Parathyroid adenoma (tissue), 2 donors: ENCODE data around the gene SRSF2.

ENCODE experiments used
- H2AFZ ChIP-seq: fragments of 300-600 bp; sonication (generic); one replicate; pipeline ENCODE4 v1.7.0; 2017; ENCODE audit warnings: antibody characterized with exemption, mild to moderate bottlenecking
- H3K27ac ChIP-seq: fragments of 300-600 bp; sonication (generic); one replicate; pipeline ENCODE4 v1.7.0; 2017
- H3K27me3 ChIP-seq: fragments of 300-600 bp; sonication (generic); one replicate; pipeline ENCODE4 v1.7.0; 2017; ENCODE audit warnings: low read length; ENCODE audit not compliant: control insufficient read depth, insufficient read depth
- H3K36me3 ChIP-seq: fragments of 300-600 bp; sonication (generic); one replicate; pipeline ENCODE4 v1.7.0; 2017; ENCODE audit warnings: low read length; ENCODE audit not compliant: control insufficient read depth, insufficient read depth
- H3K4me1 ChIP-seq: fragments of 300-600 bp; sonication (generic); one replicate; pipeline ENCODE4 v1.7.0; 2017; ENCODE audit warnings: control low read depth
- H3K4me2 ChIP-seq: fragments of 300-600 bp; sonication (generic); one replicate; pipeline ENCODE4 v1.7.0; 2017; ENCODE audit warnings: low read length
- H3K4me3 ChIP-seq: fragments of 300-600 bp; sonication (generic); one replicate; pipeline ENCODE4 v1.7.0; 2017; ENCODE audit warnings: low read depth, low read length
- H3K79me2 ChIP-seq: fragments of 300-600 bp; sonication (generic); one replicate; pipeline ENCODE4 v1.7.0; 2017; ENCODE audit warnings: control low read depth
- H3K9ac ChIP-seq: fragments of 300-600 bp; sonication (generic); one replicate; pipeline ENCODE4 v1.7.0; 2017; ENCODE audit warnings: mild to moderate bottlenecking
- H3K9me3 ChIP-seq: fragments of 300-600 bp; sonication (generic); one replicate; pipeline ENCODE4 v1.7.0; 2017; ENCODE audit warnings: low read length; ENCODE audit not compliant: control insufficient read depth
- TF ChIP-seq, protein P1 (sequence below): fragments of 300-600 bp; sonication (generic); IDR thresholded peaks from one replicate; pipeline ENCODE4 v1.7.0; 2017; ENCODE audit warnings: antibody characterized with exemption, mild to moderate bottlenecking
- donor health status: primary hyperparathyroidism.

The SRSF2 gene

DNA sequence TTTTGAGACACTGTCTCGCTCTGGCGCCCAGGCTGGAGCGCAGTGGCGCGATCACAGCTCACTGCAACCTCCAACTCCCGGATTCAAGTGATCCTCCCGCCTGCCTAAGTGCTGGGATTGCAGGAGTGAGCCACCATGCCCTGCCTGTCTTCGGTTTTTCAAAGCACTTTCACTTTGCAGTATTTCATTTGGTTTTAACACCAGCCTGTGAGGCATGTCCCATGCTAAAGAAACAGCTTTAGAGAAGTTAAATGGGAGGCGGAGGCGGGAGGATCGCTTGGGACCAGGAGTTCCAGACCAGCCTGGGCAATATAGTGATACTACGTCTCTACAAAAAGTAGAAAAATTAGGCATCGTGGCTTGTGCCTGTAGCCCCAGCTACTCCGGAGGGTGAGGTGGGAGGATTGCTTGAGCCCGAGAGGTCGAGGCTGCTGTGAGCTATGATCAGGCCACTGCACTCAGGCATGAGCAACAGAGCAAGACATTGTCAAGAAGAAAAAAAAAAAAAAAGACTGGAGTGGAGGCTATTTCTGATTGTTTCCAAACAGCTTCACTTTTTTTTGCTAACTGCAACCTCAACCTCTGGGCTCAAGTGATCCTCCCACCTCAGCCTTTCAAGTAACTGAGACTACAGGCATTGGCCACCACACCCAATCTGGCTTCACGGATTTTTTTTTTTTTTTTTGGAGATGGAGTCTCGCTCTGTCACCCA is 9.2 kb downstream of the SRSF2 start:
- no peaks in the 10 kb centered on the region for H3K27me3 ChIP-seq
- peak overlapping the region; percentile 87 for H3K27ac ChIP-seq
- H3K9me3 ChIP-seq: no peaks in the 10 kb centered on the region
- H3K4me3 ChIP-seq: peak overlapping the region; percentile 91
- peaks cover 11% of the 10 kb centered on the region for H3K4me1 ChIP-seq
- H3K4me2 ChIP-seq: peak overlapping the region; percentile 94
- H2AFZ ChIP-seq: peak overlapping the region; percentile 71
- TF ChIP-seq, protein P1, sequence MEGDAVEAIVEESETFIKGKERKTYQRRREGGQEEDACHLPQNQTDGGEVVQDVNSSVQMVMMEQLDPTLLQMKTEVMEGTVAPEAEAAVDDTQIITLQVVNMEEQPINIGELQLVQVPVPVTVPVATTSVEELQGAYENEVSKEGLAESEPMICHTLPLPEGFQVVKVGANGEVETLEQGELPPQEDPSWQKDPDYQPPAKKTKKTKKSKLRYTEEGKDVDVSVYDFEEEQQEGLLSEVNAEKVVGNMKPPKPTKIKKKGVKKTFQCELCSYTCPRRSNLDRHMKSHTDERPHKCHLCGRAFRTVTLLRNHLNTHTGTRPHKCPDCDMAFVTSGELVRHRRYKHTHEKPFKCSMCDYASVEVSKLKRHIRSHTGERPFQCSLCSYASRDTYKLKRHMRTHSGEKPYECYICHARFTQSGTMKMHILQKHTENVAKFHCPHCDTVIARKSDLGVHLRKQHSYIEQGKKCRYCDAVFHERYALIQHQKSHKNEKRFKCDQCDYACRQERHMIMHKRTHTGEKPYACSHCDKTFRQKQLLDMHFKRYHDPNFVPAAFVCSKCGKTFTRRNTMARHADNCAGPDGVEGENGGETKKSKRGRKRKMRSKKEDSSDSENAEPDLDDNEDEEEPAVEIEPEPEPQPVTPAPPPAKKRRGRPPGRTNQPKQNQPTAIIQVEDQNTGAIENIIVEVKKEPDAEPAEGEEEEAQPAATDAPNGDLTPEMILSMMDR: no peak
- no peaks in the 10 kb centered on the region for H3K36me3 ChIP-seq
- peaks cover 38% of the 10 kb centered on the region for H3K79me2 ChIP-seq
- H3K9ac ChIP-seq: no peak overlapping the region

DNA sequence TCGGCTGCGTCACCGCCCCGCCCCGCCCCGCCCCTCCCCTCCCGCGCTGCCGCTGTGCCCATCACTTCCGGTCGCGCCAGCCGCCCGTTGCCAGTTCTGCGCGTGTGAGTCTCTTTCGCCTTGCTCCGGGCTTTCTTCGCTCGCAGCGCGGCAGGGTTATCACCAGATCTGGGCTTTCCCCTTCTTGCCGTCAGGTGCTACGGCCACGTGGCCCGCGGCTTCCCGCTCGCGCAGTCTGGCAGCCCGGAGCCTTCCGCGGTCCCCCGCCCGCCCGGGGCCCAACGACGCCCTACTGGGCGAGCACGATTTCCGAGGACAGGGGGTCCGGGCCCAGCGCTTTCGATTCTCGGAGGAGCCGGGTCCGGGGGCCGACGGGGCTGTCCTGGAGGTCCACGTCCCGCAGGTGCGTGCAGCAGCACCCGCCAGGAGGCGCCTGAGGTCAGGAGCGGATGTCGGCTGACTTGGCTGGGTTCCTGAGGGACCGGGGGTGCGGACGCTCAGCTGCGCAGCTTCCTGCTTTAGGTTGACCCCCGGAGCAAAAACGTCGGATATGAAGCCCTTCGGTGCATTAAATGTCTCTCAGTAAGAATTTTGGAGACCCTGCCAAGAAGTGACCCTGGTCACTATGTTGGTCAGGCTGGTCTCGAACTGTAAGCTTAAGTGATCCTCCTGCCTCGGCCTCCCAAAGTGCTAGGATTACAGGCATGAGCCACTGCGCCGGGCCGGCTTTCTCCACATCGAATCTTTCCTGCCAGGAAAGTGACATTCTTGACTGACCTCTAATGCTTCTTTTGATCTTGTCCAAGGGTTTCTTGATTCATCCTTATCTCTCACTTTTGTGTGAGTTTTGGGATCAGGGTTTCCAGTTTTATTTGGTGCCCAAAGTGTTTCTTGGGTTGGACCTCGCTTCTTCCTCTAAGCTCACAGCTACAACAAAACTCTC is 10.1 kb downstream of the SRSF2 start, which contains the start of gene METTL23:
Gene METTL23, plus strand, starts transcription at position 64 of the 943 bp plus-strand sequence. CDS start 2,872 bp downstream, outside the sequence.
- no peaks in the 10 kb centered on the region for H3K27me3 ChIP-seq
- H2AFZ ChIP-seq: peak within 1 kb of the TSS; percentile 80
- no peaks in the 10 kb centered on the region for H3K36me3 ChIP-seq
- H3K79me2 ChIP-seq: peaks cover 42% of the 10 kb centered on the region
- H3K4me1 ChIP-seq: peaks cover 11% of the 10 kb centered on the region
- peak within 1 kb of the TSS; percentile 94 for H3K4me2 ChIP-seq
- H3K9me3 ChIP-seq: no peaks in the 10 kb centered on the region
- TF ChIP-seq, protein P1: peak; percentile 87
- H3K27ac ChIP-seq: peak within 1 kb of the TSS; percentile 87
- H3K4me3 ChIP-seq: peak within 1 kb of the TSS; percentile 91
- H3K9ac ChIP-seq: peak within 1 kb of the TSS; percentile 86

DNA sequence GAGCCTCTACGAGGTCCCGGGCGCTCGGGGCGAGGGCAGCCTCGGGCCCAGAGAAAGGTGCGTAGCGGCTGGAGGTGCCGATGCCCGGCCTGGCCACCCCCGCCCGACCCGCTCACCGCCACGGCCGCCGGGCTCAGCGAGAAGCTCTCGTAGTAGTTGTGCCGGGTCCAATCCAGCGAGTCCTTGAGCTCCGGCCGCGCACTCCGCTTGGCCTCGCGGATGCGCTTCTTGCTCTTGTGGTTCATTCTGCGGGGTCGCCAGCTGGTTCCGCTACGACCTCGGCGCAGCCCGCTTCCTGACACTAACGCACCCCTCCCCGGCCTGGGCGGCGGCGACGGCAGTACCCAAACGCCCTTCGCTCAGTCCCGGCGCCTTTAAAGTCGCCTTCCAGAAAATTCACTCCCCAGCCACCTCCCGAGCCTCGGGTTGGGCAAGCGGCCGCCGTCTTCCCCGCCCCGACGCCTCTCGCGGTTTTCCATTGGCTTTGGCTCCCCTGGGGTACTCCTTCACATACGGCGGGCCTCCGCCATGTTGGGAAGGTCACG is 10.8 kb downstream of the SRSF2 start, which contains the start of gene JMJD6:
Gene JMJD6, minus strand, starts transcription at position 376 of the 545 bp plus-strand sequence. Its CDS starts 131 bp downstream, at position 245.
- peaks cover 11% of the 10 kb centered on the region for H3K4me1 ChIP-seq
- no peaks in the 10 kb centered on the region for H3K27me3 ChIP-seq
- no peaks in the 10 kb centered on the region for H3K9me3 ChIP-seq
- H3K79me2 ChIP-seq: peaks cover 47% of the 10 kb centered on the region
- H3K4me3 ChIP-seq: peak within 1 kb of the TSS; percentile 91
- H2AFZ ChIP-seq: peak within 1 kb of the TSS; percentile 80
- peak within 1 kb of the TSS; percentile 87 for H3K27ac ChIP-seq
- H3K36me3 ChIP-seq: no peaks in the 10 kb centered on the region
- TF ChIP-seq, protein P1: no peak
- peak within 1 kb of the TSS; percentile 86 for H3K9ac ChIP-seq
- peak within 1 kb of the TSS; percentile 94 for H3K4me2 ChIP-seq

DNA sequence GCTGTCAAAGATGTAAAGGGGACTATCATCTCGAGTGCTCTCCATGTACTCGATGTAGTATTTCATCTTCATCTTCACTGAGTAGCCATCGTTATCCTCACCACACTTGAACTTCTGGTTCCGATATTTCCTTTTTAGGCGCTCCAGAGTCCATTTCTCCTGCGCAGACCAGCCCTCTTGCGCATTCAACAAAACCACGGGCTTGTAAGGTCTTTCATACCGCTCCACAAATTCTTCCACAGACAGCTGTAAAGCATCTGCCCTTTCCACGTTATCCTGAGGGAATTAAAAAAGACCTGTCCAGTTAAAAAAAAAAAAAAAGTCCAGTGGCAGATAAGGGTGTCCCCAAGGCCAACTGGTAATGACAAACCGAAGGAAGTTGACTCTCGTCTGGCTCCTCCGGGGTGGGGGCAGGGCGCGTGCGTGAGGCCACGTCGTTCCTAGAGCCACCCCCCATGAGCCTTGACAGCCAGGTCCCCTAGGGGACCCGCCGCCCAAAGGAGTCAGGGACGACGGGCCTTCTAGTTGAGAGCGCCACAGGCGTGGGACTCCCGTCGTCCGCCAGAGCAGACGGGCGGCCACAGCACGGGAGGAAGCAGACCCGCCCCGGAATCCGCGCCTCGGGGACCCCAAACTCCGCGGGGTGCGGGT is 11.4 kb downstream of the SRSF2 start:
- Histone ChIP-seq H3K4me3 (peak overlapping the region; percentile 80), H3K36me3 (no peaks in the 10 kb centered on the region), H3K9ac (peak overlapping the region; percentile 86), H3K27me3 (no peaks in the 10 kb centered on the region), H3K27ac (peak overlapping the region; percentile 87), H2AFZ (peak overlapping the region; percentile 80), H3K9me3 (no peaks in the 10 kb centered on the region), H3K79me2 (peaks cover 49% of the 10 kb centered on the region), H3K4me1 (peaks cover 11% of the 10 kb centered on the region), H3K4me2 (peak overlapping the region; percentile 80)
- TF ChIP-seq, protein P1: no peak
